Effector memory CD4-positive, alpha-beta T cell (primary cell): ENCODE data around the gene FBXW5.

Source experiments
- DNase-seq, 3 donors: peaks; one replicate each; pipeline ENCODE4 v3.0.0-alpha.2; 2020
- H3K27ac ChIP-seq: 2 replicates; pipeline ENCODE4 v1.7.0; 2013; ENCODE audit warnings: mild to moderate bottlenecking, low read length, moderate library complexity; ENCODE audit not compliant: insufficient read depth, poor library complexity, severe bottlenecking
- H3K27me3 ChIP-seq: replicated peaks from 2 replicates; pipeline ENCODE4 v1.7.0; 2013; ENCODE audit warnings: mild to moderate bottlenecking, low read length; ENCODE audit not compliant: insufficient read depth, control insufficient read depth, poor library complexity, severe bottlenecking
- H3K36me3 ChIP-seq: 2 replicates; pipeline ENCODE4 v1.7.0; 2013; ENCODE audit warnings: mild to moderate bottlenecking, low read length, moderate library complexity; ENCODE audit not compliant: control insufficient read depth, insufficient read depth
- H3K4me1 ChIP-seq: 2 replicates; pipeline ENCODE4 v1.7.0; 2013; ENCODE audit warnings: low read length, mild to moderate bottlenecking; ENCODE audit not compliant: control insufficient read depth, insufficient read depth, poor library complexity, severe bottlenecking
- H3K4me3 ChIP-seq: 2 replicates; pipeline ENCODE4 v1.7.0; 2013; ENCODE audit warnings: low read length, low read depth, mild to moderate bottlenecking; ENCODE audit not compliant: insufficient read depth, poor library complexity, severe bottlenecking
- H3K9me3 ChIP-seq: 2 replicates; pipeline ENCODE4 v1.7.0; 2013; ENCODE audit warnings: mild to moderate bottlenecking, low read length, moderate library complexity; ENCODE audit not compliant: control insufficient read depth

Gene FBXW5

DNA sequence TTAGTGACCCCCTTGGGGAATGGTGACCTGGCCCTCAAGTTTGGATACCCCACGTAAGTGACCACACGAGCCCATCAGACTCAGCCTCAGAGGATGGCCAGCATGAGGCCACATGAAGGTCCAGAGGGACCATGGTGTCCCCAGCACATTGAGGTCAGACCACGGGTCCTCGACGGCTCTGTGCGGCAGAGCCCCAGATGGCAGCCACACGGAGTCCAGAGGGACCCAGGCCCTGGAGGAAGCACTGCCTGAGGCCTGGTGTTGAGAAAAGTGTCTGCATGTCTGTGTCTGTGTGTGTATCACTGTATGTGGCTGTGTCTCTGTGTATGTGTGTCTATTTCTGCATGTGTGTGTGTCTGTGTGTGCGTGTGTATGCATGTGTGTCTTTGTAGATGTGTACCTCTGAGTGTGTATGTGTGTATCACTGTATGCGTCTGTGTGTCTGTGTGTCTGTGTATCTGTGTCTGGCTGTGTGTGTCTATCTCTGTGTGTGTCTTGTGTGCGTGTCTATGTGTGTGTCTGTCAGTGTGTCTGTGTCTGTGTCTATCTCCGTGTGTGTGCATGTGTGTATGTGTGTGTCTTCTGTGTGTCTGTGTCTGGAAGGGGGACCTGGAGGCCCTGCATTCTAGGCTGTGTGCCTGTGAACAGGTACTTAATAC, 39.2 kb upstream of the FBXW5 start:
- peaks cover 20% of the 10 kb centered on the region for H3K27me3 ChIP-seq

DNA sequence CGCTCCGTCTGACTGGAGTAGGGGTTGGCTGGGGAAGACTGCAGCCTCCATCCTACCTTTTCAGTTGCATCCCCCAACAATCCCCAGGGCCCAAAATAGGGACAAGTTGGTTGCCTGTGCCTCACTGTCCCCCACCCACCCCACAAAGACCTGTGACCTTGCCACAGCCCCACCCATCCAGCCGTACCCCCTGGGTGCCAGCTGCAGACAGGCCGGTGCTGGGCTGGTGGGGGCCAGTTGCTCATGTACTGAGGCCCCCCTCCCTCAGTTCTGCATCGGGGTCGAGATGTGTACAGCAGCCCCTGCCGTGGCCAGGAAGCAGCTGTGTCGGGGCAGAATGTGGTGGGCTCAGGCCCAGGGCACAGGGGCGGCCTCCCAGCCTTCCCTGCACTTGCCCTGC, 38.6 kb upstream of the FBXW5 start:
- H3K27me3 ChIP-seq, result peaks cover 20% of the 10 kb centered on the region
- DNase-seq, result no peak
- no peak overlapping the region for H3K4me3 ChIP-seq
- no peaks in the 10 kb centered on the region for H3K9me3 ChIP-seq
- H3K27ac ChIP-seq, result no peak overlapping the region
- H3K36me3 ChIP-seq, result no peaks in the 10 kb centered on the region
- peaks cover 7% of the 10 kb centered on the region for H3K4me1 ChIP-seq

More for the DNA sequence above, 39.2 kb upstream of the FBXW5 start:
- Histone ChIP-seq H3K9me3 (no peaks in the 10 kb centered on the region), H3K4me3 (no peak overlapping the region), H3K36me3 (no peaks in the 10 kb centered on the region), H3K27ac (no peak overlapping the region), H3K4me1 (peaks cover 7% of the 10 kb centered on the region)
- no peak for DNase-seq

DNA sequence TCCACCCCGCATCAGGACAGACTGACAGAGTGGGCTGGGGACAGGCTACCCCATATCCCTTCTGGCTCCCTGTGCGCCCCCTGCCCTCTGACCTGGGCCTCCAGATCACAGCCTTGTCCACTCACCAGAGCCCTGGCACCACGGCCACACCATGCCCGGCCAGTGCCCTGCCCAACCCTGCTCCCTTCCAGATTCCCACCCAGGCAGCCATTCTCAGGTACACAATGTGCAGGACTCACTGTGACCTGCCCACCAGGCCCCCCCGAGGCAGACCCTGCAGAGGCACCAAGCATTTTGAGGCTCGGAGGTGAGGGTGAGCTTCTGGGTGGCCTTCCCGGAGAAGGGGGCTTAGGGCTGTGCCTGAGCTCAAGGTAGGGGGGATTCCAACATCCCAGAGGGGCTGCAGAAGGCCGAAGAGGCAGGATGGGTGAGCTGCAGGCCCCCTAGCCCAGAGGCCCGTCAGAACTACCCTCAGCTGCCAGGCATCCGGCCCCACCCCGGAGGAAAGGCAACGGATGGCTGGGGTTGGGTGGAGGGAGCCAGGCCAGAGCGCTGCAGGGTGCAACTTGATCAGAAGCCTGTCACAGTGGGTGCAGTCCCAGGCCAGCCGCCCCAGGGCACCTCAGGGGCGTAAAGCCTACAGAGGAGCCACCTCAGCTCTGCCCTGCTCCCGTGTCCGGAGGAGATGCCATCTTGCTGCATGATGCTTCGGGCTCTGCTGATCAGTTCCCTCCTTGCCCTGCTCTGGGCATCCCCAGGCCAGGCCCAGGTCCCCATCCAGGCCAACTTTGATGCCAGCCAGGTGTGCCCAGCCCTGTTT, 37.9 kb upstream of the FBXW5 start, which contains the start of gene LCNL1:
Gene LCNL1, plus strand, starts transcription at position 762 of the 820 bp plus-strand sequence. CDS start 594 bp downstream, outside the sequence.
- Histone ChIP-seq H3K27me3 (peaks cover 20% of the 10 kb centered on the region), H3K36me3 (no peaks in the 10 kb centered on the region), H3K4me3 (no peak within 1 kb of the TSS), H3K4me1 (peaks cover 11% of the 10 kb centered on the region), H3K9me3 (no peaks in the 10 kb centered on the region), H3K27ac (no peak within 1 kb of the TSS)
- DNase-seq, result no peak

DNA sequence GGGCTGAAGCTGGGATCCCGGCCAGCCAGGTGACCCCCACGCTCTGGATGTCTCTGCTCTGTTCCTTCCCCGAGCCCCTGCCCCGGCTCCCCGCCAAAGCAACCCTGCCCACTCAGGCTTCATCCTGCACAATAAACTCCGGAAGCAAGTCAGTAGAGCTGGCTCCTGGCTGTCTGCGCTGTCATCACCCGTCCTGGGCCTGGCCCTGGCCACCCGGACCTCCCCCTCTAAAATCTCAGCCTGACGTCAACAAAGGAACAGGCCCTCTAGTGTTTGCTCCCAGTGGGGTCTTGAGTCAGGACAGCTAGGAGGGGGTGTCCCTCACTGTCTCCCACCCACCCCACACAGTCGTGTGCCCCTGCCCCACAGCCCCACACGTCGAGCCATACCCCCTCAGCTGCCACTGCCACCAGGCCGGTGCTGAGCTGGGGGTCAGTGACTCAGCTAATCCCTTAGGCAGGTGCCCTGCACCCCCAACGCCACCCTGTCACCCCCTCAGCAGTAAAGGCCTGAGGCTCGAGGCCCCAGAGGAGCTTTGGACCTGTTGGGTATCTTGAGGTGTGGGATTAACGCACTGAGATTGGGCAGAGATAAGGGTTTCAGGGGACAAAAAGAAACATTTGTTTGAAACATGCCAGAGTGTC, 37.2 kb upstream of the FBXW5 start:
- peaks cover 15% of the 10 kb centered on the region for H3K4me1 ChIP-seq
- H3K27me3 ChIP-seq, result peaks cover 20% of the 10 kb centered on the region
- no peaks in the 10 kb centered on the region for H3K36me3 ChIP-seq
- no peaks in the 10 kb centered on the region for H3K9me3 ChIP-seq
- DNase-seq, result no peak
- no peak overlapping the region for H3K27ac ChIP-seq
- no peak overlapping the region for H3K4me3 ChIP-seq

DNA sequence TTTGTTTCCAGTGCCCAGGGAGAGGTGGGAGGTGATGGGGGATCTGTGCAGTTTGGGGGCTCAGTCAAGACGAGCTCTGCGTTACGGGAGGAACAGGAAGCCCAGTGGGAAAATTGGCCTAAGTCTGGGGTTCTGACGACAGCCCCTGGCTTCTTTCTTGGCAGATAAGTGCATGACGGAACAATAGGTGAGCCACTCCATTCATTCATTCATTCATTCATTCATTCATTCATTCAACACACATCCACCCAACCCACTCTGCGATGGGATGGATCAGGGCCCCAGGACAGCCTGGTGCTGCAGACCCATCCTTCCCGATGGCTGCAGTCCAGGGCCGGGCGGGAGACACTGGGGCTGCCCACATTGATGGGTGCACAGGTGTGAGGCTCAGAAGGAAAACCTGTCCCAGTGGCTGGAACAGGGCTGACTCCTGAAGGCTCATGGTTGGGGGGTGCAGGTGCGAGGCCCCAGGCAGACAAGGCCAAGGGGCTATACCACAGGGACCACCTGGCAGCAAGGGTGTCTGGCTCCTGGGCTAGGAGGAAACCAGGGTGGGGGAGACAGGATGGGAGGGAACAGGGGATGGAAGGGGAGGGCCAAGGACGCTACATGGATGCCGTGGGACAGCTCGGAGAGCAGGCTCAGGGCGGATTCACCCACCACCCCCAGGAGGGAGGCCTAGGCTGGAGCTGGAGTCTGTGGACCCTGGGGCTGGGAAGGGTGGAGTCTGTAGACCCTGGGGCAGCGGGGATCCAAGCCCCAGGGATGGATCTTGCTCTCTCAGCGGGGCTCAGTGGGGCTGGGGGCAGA, 36.3 kb upstream of the FBXW5 start:
- Histone ChIP-seq H3K4me3 (no peak overlapping the region), H3K4me1 (peaks cover 22% of the 10 kb centered on the region), H3K27me3 (peaks cover 17% of the 10 kb centered on the region), H3K27ac (no peak overlapping the region), H3K9me3 (no peaks in the 10 kb centered on the region), H3K36me3 (no peaks in the 10 kb centered on the region)
- DNase-seq, result no peak

DNA sequence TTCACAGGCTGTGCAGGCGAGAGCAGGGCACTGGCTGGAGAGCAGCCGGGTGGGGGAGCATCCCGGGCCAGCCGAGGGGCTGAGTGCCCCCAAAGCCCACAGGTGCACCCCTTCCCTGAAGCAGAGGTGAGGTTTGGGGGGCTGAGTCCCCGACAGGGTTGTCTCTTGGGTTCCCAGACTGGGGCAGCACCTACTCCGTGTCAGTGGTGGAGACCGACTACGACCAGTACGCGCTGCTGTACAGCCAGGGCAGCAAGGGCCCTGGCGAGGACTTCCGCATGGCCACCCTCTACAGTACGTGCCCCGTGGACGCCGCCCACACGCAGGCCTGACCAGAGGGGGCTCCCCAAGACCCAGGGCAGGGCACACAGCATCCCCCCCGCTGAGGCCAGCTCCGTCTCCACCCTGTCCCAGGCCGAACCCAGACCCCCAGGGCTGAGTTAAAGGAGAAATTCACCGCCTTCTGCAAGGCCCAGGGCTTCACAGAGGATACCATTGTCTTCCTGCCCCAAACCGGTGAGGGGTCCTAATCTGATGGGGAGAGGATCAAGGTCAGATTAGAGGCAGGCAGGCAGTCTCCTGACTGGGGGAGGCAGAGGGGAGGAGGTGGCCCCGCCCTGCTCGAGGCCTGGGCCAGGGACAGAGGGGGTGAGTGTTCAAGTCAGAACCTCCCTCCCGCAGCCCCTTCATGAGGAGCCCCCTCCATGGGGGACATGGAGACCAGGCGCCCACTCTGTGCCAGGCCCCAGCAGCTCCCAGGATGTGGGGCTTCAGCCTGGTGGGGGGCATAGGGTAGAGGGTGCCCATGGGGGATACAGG, 35.4 kb upstream of the FBXW5 start:
- Histone ChIP-seq H3K4me1 (peaks cover 25% of the 10 kb centered on the region), H3K36me3 (no peaks in the 10 kb centered on the region), H3K9me3 (no peaks in the 10 kb centered on the region), H3K4me3 (no peak overlapping the region), H3K27ac (no peak overlapping the region), H3K27me3 (peaks cover 10% of the 10 kb centered on the region)
- DNase-seq, result no peak

DNA sequence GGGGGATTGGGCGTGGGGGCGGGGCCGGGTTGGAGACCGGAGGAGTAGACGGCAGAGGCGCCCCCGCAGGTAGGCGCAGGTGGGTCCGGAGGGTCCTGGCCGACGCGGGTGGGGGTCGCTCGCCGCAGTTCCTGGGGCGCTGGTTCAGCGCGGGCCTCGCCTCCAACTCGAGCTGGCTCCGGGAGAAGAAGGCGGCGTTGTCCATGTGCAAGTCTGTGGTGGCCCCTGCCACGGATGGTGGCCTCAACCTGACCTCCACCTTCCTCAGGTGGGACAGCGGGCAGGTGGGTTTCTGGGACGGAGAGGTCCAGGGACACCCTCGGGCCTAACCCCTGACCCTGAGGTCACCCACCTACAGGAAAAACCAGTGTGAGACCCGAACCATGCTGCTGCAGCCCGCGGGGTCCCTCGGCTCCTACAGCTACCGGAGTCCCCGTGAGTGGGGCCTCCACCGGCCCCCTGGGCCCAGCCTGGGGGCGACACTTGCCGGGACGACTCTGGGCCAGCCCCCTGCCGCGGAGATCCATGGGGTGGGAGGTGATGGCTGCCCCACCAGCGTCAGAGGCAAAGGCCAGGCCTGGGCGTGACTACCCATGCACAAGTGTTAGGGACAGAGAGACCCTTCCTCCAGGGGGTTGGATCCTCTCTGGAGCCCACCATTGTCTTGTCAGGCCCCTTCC, 34.5 kb upstream of the FBXW5 start:
- no peak for DNase-seq
- H3K36me3 ChIP-seq, result no peaks in the 10 kb centered on the region
- H3K27ac ChIP-seq, result no peak overlapping the region
- peaks cover 34% of the 10 kb centered on the region for H3K4me1 ChIP-seq
- H3K9me3 ChIP-seq, result no peaks in the 10 kb centered on the region
- no peak overlapping the region for H3K4me3 ChIP-seq
- H3K27me3 ChIP-seq, result peaks cover under 1% of the 10 kb centered on the region

DNA sequence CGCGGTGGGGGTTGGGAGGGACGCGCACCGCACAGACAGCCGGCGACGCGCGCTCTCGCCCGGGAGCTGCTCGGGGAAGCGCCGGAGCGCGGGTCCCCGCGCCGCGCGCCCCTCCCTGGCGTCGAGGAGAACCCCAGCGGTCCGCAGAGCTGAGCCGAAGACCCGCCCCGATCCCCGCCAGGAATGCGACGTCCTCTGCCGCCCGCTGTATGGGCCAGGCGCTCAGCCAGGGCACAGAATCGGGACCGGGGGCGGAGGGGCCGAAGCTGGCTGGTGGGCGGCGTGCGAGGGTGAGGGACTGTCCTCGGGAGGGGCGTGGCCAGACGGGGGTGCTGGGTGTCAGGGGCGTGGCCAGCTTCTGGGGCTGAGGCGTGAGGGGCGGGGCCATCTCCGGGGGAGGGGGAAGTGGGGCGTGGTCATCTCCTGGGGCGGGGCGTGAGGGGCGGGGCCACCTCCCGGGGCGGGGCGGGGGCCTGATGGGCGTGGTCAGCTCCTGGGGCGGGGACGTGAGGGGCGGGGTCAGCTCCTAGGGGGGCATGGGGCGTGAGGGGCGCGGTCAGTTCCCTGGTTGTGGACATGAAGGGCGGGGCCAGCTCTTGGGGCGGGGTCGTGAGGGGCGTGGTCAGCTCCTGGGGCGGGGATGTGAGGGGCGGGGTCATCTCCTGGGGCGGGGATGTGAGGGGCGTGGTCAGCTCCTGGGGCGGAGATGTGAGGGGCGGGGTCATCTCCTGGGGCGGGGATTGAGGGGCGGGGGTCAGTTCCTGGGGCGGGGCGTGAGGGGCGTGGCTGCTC, 33.7 kb upstream of the FBXW5 start:
- Histone ChIP-seq H3K4me1 (peaks cover 39% of the 10 kb centered on the region), H3K9me3 (no peaks in the 10 kb centered on the region), H3K27ac (no peak overlapping the region), H3K36me3 (no peaks in the 10 kb centered on the region), H3K27me3 (no peaks in the 10 kb centered on the region), H3K4me3 (peak overlapping the region; percentile 52)
- DNase-seq, result peak; percentile 62 to 79 (median 76)
